GM12864 (cell line): ENCODE measurements around the gene SOD1.

Experiments
- DNase-seq: peaks from one replicate; pipeline ENCODE4 v3.0.0-alpha.2; 2011; ENCODE audit warnings: low read depth
- H3K4me3 ChIP-seq: 2 replicates; pipeline ENCODE4 v1.5.1; 2011; ENCODE audit warnings: mild to moderate bottlenecking, low read depth, low read length, control low read depth
- CTCF ChIP-seq: IDR thresholded peaks from 2 replicates; pipeline ENCODE4 v1.5.1; 2011; ENCODE audit warnings: low read depth, mild to moderate bottlenecking, moderate library complexity, low read length, control low read depth, inconsistent platforms; ENCODE audit errors: missing control alignments

Gene SOD1

GRCh38 chr21:31659536-31660258, at the start of gene SOD1:
Gene SOD1 (plus strand): TSS chr21:31659693. CDS start chr21:31659770, 77 bp downstream.
- TF ChIP-seq CTCF = no peak
- H3K4me3 ChIP-seq = peak within 1 kb of the TSS; percentile 82
- peak; percentile 86 for DNase-seq

GRCh38 chr21:31611445-31611844, 48.0 kb upstream of the SOD1 start:
- no peak for DNase-seq
- TF ChIP-seq CTCF = no peak
- H3K4me3 ChIP-seq = no peak overlapping the region

- DNase-seq = no peak
- H3K4me3 ChIP-seq = no peak overlapping the region
- TF ChIP-seq CTCF = no peak
These were observed 46.4 kb upstream of the SOD1 start for GRCh38 chr21:31612894-31613785.

GRCh38 chr21:31614705-31615104, 44.8 kb upstream of the SOD1 start:
- TF ChIP-seq CTCF = no peak
- DNase-seq = no peak
- no peak overlapping the region for H3K4me3 ChIP-seq

- no peak overlapping the region for H3K4me3 ChIP-seq
- DNase-seq = no peak
- TF ChIP-seq CTCF = no peak
These were observed 43.3 kb upstream of the SOD1 start for GRCh38 chr21:31616216-31616615.

- no peak for TF ChIP-seq CTCF
- H3K4me3 ChIP-seq = no peak overlapping the region
- DNase-seq = no peak
These were observed 40.6 kb upstream of the SOD1 start for GRCh38 chr21:31618696-31619430.
